Measurements from ENCODE around the gene AGFG2. TPM values are rescaled to one million over a fixed set of nuclear protein-coding genes. Genes with fewer than 3 reads are reported as not detected.

Gene AGFG2
- total and polyA plus RNA-seq, 2 of the 13 experiments (the other 11 are each of a cell fraction or from before 2014, with no cell fraction given): 125 to 132 TPM

- TF ChIP-seq PRDM15 (CRISPR knock-in tag; IDR thresholded peaks at IDR 0.05): peak; percentile 84
- TF ChIP-seq ZNF44 (CRISPR knock-in tag; IDR thresholded peaks at IDR 0.05): no peak
- TF ChIP-seq LRRFIP1 (CRISPR knock-in tag; conservative IDR thresholded peaks at IDR 0.05): no peak
- no peak; the same call in 1 of the 2 replicates for TF ChIP-seq HMG20B (CRISPR knock-in tag; conservative IDR thresholded peaks at IDR 0.05)
- TF ChIP-seq ZKSCAN8 (CRISPR knock-in tag; IDR thresholded peaks at IDR 0.05; ENCODE audit: borderline replicate concordance): no peak; the same call in 1 of the 2 replicates
- TF ChIP-seq ZNF318 (CRISPR knock-in tag; IDR thresholded peaks at IDR 0.05): peak; percentile 97
- TF ChIP-seq SPEN (CRISPR knock-in tag; IDR thresholded peaks at IDR 0.05; ENCODE audit: low read depth): no peak; the same call in 1 of the 2 replicates
- no peak for TF ChIP-seq KLF9 (CRISPR knock-in tag; IDR thresholded peaks at IDR 0.05; ENCODE audit: low read depth)
- TF ChIP-seq UBTF (CRISPR knock-in tag; IDR thresholded peaks at IDR 0.05): peak; percentile 89; the same call in 1 of the 2 replicates
Measured at GRCh38 chr7:100568896-100569844, 30.2 kb downstream of the AGFG2 start (continued).
